GM10847 (cell line): ENCODE results near the gene FAM168A.

Source experiments
- POLR2A ChIP-seq: IDR thresholded peaks from 2 replicates; pipeline ENCODE4 v1.6.1; 2011; ENCODE audit not compliant: insufficient read length; ENCODE audit errors: extremely low read depth

The FAM168A gene

DNA sequence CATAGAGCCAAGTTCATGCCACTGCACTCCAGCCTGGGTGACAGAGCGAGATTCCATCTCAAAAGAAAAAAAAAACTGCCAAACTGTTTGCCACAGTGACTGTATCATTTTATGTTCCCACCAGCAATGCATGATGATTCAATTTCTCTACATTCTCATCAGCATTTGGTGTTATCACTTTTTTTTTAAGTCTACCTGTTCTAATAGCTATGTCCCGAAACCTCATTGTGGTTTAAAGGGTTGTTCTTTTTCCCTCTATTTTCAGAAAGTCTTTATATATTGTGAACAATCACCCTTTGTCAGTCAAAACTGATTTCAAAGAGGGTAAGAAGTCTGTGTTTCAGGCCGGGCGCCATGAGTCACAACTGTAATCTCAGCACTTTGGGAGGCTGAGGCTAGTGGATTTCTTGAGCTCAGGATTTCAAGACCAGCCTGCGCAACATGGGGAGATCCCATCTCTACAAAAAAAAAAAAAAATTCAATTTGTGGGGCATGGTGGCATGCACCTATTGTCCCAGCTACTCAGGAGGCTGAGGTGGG, 14.8 kb upstream of the FAM168A start:
- TF ChIP-seq POLR2A, result no peak

- TF ChIP-seq POLR2A, result no peak
Observed at GRCh38 chr11:73598719-73599379, 937 bp upstream of the FAM168A start.

DNA sequence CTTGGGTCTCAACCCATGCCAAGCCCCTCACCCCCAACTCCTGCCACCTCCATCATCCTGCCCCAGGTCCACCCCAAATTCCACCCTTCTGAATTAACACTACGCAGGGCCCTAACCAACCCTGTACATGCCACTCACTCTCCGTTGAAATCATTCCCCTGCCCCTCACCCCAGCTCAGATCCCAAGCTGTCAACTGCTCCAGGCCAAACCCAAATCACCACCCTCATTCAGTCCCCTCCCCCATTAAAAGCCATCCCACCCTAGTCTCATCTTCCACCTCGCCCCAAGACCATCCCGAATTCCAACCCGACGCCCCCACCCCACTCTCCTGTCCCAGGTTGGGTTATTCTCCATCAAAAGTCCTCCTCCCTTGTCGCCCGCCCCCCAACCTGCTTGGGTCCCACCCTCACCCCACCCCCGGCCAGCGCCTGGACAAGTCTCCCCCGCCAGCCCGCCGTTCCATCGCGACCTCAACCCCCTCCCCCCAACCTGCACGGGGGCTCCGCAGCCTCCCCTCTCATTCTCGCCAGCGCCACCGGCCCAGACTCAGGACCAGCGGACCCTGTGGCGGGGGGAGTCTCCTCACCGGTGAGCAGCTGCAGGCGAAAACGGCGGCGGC, 466 bp downstream of the FAM168A start:
- TF ChIP-seq POLR2A, result no peak

GRCh38 chr11:73596547-73596946, 1.4 kb downstream of the FAM168A start:
- TF ChIP-seq POLR2A, result no peak

DNA sequence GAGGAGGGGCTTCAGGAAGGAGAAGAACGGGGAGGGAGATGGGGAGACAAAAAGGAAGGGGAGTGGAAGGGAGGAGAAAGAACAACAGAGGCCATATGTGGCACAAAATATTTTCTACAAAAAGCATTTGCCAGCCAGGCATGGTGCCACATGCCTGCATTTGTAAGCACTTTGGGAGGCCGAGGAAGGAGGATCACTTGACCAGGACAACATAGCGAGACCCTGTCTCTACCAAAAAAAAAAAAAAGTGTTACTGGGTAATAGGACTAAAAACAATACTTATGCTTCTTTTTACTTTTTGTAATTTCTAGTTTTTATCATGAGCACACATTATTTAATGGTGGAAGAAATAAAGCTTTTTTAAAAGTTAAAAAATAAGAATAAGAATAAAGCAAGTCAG, 5.3 kb downstream of the FAM168A start:
- no peak for TF ChIP-seq POLR2A

DNA sequence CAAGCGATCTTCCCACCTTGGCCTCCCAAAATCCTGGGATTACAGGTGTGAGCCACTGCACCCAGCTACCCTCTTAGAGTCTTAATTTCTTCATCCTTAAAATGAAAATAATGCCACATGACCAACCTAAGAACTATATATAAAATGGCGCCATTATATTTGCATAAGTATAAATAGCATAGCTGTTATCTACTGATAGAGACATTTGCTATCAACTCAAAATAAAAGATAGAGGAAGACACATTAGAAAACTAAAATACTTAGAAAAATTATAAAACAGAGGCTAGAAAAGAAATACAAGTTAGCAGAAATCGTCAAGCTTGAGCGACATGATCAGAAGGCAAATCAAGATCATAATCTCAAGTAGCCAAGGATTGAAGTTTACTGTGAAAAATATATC, 6.2 kb downstream of the FAM168A start:
- TF ChIP-seq POLR2A, result no peak

GRCh38 chr11:73590991-73591390, 6.9 kb downstream of the FAM168A start:
- TF ChIP-seq POLR2A, result no peak

DNA sequence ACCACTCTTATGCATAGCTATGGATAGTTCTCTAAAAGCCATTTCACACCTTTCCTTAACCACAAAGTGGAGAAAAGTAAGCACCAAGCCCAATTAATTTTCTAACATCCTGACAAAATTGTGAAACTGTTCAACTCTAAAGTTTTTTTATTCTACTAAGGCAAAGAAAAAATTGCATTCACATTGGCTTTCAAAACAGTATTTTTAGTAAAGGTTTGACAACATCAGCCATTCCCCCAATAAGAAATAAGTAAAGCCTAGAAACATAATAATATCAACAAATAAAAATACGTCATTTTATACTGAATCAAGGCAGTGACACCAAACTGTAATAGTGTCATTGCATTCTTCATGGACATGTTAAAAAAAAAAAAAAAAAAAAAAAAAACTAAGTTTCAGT, 11.1 kb downstream of the FAM168A start:
- TF ChIP-seq POLR2A, result no peak

- TF ChIP-seq POLR2A, result no peak
Observed at GRCh38 chr11:73585834-73586575, 11.9 kb downstream of the FAM168A start.

GRCh38 chr11:73584831-73585230, 13.1 kb downstream of the FAM168A start:
- TF ChIP-seq POLR2A, result no peak

- no peak for TF ChIP-seq POLR2A
Observed at GRCh38 chr11:73582653-73583052, 15.3 kb downstream of the FAM168A start.

GRCh38 chr11:73579641-73580434, 18.1 kb downstream of the FAM168A start:
- no peak for TF ChIP-seq POLR2A

GRCh38 chr11:73578592-73579185, 19.2 kb downstream of the FAM168A start:
- TF ChIP-seq POLR2A, result no peak

DNA sequence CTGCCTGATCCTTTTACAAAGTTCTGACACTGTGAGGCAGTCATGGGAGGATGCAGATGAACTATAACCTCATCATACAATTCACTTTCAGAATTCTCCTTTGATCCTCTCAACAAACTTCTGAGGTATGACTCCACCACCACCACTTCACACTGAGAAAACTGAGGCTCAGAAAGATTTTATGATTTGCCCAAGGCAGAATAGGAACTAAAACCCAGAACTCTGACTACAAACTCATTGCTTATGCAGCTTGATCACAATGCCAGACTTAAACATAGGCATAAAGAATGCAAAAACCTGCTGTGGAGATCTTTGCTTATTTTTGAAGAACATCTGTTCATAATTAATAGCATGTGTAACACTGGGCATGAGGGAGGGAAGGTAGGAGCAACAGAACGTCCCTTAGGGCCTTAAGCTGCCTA, 20.4 kb downstream of the FAM168A start:
- no peak for TF ChIP-seq POLR2A

DNA sequence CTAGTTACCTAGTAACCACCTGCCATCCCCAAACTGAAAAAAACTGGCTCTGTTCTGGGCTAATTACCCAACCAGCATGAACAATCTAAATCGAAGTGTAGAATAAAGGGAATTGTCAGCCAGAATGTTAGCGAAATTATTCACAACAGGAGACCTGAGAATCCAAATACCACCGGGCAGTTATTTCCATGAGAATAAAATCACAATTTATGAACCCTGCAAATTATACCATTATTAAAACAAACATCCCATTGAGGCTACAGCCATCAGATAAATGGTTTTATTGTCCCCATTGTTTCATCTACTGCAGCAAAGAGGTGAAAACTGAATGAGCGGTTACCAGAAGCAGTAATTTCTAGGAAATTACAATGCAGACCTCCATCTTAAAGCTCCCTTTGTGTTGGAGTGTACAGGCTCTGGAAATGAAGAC, 21.7 kb downstream of the FAM168A start:
- TF ChIP-seq POLR2A, result no peak
